GM18526 (cell line): ENCODE data around the gene HOXA10.

Source experiments
- POLR2A ChIP-seq: IDR thresholded peaks from 3 replicates; pipeline ENCODE4 v1.6.1; 2011; ENCODE audit not compliant: insufficient read length; ENCODE audit errors: extremely low read depth

Gene HOXA10

GRCh38 chr7:27173956-27174873 is at the start of gene HOXA10:
Gene HOXA10 (minus strand): TSS chr7:27174320. CDS start chr7:27174306, 14 bp downstream.
- no peak for TF ChIP-seq POLR2A

DNA sequence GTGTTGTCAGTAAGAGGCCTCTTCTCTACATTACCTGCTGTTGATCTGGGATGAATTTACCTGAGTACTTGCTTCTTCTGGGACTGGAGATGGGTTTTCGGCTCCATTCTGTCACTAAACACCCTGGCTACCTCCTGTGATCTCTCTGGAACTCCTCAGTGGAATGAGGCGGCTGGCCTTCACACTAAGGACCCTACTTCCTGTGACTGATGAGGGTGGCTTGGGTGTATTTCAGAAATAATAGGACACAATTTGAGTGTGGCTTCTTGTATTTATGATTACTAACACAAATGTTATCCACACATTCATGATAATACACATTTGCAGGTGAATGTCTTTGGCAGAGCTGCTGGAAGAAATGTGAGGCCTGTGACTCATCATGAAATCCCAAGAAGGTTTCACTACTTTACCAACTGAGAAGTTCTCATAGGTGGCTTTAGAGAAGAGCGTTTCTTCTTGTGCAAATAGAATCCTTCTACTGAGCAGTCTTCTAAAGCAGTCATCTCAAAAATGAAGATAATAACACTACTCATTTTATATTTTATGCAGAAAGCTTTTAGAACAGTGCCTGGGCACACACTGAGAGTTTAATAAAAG is 47.2 kb upstream of the HOXA10 start:
- no peak for TF ChIP-seq POLR2A

DNA sequence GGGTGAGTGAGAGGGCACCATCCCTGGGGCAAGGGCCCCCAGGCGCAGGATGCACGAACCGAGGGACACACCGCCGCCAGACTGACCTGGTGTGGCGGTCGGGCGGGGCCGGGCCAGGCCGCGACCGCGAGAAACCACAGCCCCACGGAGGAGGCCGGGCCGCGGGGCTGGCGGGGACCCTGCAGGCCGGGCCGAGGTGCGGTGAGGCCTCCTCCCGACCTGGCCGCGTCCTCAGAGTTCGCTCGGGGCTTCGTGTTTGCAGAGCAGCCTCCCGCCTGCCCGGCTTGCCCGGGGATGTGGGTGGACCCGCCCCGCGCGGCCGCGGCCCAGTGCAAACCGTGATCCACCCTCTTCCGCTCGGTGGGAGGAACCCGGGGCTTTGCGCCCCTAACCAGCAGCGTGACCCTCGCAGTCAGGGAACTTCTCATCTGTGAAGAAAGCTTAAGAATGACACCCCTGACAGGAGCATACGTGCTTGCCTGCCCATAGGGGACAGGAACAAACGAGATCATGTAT is 46.4 kb upstream of the HOXA10 start:
- no peak for TF ChIP-seq POLR2A

GRCh38 chr7:27219821-27220220 is 45.7 kb upstream of the HOXA10 start:
- no peak for TF ChIP-seq POLR2A

- TF ChIP-seq POLR2A = no peak
These were observed 43.8 kb upstream of the HOXA10 start for GRCh38 chr7:27217951-27218350.

DNA sequence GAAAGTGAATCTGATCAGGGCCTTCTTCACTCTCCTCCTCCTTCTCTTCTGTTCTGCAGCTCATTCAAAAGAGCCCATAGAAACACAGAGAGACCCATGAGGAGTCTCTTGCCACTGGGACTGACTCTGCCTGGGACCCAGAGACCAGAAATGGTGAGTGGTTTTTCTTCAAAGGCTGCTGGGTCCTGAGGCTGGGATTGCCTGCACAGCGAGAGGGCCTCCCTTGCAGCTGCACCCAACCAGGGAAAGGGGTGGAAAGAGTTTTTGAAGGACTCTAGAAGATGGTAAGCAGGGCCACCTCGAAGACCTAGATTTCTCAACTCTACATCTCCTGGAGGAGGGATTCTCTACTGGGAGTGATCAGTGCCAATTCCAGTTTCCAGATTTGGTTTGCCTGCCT is 41.2 kb upstream of the HOXA10 start:
- no peak for TF ChIP-seq POLR2A

DNA sequence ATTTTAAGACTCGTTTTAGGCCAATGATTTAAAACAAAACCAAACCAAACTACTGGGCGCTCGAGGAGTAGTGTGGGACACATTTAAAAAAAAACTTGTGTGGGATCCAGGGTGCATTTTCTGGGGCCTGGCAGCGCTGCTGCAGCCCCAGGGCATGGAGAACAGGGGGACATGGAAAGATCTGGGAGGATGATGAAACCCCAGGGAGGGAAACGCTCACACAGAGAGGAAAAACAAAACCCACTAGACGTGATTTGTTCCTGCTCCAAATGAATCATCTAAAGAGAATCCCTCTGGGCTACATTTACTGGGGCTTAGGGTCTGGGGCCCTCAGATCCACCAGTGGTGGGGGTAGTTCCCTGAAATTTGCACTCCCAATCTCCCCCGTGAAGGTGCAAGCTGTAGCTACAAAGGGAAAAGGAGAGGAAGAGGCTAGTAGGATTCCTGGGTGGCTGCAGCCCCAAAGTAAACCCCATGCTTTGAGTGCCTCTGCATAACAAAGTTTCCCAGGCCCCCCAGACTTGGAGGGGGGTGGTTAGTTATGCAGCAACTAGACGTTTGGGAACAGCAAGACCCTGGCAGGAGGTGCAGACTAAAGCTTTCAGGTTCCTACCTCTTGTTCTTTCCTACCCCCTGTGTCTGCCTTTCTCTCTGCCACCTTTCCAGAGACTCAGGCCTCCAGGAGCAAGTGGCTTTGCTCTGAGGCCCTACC is 40.3 kb upstream of the HOXA10 start:
- TF ChIP-seq POLR2A = no peak

GRCh38 chr7:27213433-27214238 is 39.5 kb upstream of the HOXA10 start:
- no peak for TF ChIP-seq POLR2A

DNA sequence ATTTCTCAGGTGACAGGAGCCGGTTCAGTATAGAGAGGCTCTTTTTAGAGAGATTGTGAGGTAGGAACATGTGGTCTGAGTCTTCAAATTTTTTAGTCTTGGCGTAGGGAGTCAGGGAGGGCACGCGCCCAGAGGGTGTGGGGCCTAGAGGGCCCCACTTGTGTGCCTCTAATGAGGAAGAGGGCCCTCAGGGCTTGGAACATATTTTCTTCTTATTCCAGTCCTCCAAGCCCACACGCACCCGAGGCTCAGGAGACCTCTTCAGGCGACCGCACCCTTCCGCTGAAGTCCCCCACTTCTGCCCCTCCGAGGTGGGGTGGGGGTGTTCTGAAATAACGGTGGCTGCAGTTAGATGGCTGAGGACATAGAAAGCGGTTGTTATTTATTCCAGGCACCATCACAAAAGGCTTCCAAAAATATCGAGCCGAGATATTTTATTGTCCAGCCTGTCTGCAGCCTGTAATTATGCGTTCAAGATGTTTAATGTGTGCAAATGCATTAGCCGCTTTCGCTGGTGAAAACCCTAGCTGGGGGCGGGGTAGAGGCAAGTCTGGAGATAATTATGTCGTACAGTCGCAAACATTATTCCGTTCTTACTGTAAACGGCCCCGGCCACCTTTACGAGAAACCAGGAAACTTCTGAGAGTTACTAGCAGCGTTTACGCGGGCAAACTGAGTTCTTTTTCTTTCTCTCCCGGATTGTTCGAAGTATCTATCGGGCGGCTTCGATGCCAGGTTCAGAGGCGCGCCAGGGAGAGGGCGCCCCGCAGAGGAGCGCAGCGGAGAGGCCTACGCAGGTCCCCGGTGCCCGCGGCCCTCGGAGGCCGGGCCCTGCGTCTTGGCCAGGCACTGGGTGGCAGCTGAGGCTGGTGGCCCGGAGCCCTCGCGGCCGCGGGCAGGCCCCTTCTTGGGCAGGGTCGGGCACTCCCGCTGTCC is 38.6 kb upstream of the HOXA10 start:
- no peak for TF ChIP-seq POLR2A

- TF ChIP-seq POLR2A = no peak
These were observed 37.7 kb upstream of the HOXA10 start for GRCh38 chr7:27211764-27212204.

DNA sequence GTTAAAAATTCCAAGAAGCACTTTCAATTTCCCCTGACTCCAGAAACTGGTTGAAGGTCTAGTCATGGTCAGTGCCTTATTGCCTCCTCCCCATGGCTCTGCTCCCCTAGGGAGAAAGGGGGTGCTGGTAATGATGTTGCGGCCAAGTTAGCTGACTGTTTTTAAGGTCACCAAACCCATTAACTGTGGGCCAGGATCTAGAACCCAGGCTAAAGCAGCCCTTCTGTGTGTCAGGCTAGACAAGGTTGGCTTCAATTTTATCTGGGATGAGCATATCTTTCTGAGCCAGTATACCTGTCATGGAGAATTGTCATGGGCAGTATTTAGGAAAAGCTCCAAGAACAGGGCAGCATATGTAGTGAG is 36.9 kb upstream of the HOXA10 start:
- TF ChIP-seq POLR2A = no peak

DNA sequence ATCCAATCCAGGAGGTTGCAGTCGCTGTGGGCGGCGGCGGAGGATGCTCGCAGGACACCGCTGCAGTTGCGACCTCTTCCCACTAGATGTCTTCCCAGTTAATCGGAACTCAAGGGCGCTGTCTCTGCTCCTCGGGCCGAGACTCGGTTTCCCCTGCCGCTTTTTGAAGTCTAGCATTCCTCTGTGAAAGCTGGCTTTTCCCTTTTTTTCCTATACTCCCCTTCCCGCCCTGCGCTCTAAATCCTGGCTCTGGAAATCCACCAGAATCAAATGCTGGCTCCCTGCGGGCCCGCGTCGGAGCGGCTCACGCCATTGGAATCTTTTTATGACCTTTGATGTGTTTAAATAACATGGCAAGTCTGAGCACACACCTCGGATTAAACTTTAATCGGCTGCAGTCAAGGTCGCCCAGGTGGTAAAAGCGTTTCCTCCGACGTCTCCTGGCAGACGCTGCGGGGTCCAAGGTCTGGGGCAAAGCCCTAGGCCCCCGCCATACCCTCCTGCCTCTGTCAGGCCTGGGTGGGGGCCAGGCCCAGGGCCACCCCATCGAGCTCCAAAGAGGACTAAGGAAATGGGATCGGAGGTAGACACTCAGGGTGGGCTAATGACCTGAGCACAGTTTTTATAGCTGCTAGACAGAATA is 36.4 kb upstream of the HOXA10 start:
- TF ChIP-seq POLR2A = no peak

DNA sequence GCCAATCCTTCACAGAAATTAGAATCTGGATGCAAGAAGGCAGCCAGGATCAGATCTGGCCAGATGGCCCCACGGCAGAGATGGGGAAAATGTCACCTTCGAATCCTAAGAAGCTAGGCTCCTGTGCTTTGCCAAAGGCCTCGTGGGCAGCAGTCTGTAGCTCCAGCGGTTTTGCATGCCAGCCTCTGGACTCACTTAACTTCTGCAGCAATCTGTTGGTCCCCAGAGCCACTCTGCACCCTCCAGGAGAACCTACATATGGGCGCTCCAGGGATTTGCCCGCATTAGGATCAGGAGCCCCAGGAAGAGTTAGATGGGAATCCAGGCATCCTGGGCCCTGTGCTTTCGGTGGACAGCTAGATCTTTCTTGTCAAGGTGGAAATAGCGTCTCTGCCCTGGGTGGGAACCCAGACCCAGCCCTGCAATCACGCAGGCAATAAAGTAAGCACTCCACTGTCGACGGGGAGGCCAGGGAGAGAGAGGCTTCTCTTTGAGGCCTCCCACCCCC is 35.9 kb upstream of the HOXA10 start:
- TF ChIP-seq POLR2A = no peak
